Measurements from ENCODE around the gene CARD9.

DNA sequence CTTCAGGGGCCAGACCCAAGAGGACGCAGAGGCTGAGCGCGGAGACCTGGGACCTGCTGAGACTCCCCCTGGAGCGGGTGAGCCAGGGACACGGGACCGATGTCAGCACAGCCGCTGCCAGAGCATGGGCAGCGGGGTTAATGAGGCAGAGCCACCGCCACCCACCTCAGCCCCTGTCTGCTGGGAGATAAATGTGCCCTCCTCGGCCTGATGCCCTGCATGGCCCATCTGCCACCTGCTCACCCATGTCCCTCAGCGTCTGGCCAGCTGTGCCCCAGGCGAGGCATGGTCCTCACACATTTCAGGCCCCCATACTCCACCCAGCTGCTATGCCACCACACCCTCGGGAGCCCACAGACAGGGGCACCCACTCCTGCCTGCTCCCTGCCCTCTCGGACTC, 24.8 kb downstream of the CARD9 start:
- TF ChIP-seq, protein P1, sequence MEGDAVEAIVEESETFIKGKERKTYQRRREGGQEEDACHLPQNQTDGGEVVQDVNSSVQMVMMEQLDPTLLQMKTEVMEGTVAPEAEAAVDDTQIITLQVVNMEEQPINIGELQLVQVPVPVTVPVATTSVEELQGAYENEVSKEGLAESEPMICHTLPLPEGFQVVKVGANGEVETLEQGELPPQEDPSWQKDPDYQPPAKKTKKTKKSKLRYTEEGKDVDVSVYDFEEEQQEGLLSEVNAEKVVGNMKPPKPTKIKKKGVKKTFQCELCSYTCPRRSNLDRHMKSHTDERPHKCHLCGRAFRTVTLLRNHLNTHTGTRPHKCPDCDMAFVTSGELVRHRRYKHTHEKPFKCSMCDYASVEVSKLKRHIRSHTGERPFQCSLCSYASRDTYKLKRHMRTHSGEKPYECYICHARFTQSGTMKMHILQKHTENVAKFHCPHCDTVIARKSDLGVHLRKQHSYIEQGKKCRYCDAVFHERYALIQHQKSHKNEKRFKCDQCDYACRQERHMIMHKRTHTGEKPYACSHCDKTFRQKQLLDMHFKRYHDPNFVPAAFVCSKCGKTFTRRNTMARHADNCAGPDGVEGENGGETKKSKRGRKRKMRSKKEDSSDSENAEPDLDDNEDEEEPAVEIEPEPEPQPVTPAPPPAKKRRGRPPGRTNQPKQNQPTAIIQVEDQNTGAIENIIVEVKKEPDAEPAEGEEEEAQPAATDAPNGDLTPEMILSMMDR (conservative IDR thresholded peaks at IDR 0.05; ENCODE audit: low read length), result no peak
- TF ChIP-seq EZH2phosphoT487 (IDR thresholded peaks at IDR 0.05; ENCODE audit: borderline replicate concordance, low read depth, low read length), result no peak

All from OCI-LY7 (cell line).